Ishikawa (cell line): ENCODE results near the gene RASA3.

Experiments used
- CEBPB ChIP-seq: IDR thresholded peaks from 2 replicates; pipeline ENCODE4 v1.6.1; 2012
- CREB1 ChIP-seq: IDR thresholded peaks from 2 replicates; pipeline ENCODE4 v1.6.1; 2012; ENCODE audit warnings: low read depth
- EGR1 ChIP-seq: IDR thresholded peaks from 2 replicates; pipeline ENCODE4 v1.6.1; 2012
- EP300 ChIP-seq: IDR thresholded peaks from 2 replicates; pipeline ENCODE4 v1.6.1; 2012; ENCODE audit warnings: borderline replicate concordance
- FOXM1 ChIP-seq: IDR thresholded peaks from 2 replicates; pipeline ENCODE4 v1.6.1; 2012; ENCODE audit warnings: low read depth, borderline replicate concordance
- MAX ChIP-seq: IDR thresholded peaks from 2 replicates; pipeline ENCODE4 v1.6.1; 2012
- NFIC ChIP-seq: IDR thresholded peaks from 2 replicates; pipeline ENCODE4 v1.6.1; 2012
- RAD21 ChIP-seq: IDR thresholded peaks from 2 replicates; pipeline ENCODE4 v1.6.1; 2012; ENCODE audit warnings: low read depth
- REST ChIP-seq: IDR thresholded peaks from 2 replicates; pipeline ENCODE4 v1.6.1; 2012; ENCODE audit warnings: low read depth, mild to moderate bottlenecking
- TAF1 ChIP-seq: IDR thresholded peaks from 2 replicates; pipeline ENCODE4 v1.6.1; 2012; ENCODE audit warnings: low read depth, mild to moderate bottlenecking
- TCF12 ChIP-seq: IDR thresholded peaks from 2 replicates; pipeline ENCODE4 v1.6.1; 2012; ENCODE audit warnings: low read depth
- TEAD4 ChIP-seq: IDR thresholded peaks from 2 replicates; pipeline ENCODE4 v1.6.1; 2012
- YY1 ChIP-seq: IDR thresholded peaks from 2 replicates; pipeline ENCODE4 v1.6.1; 2012; ENCODE audit warnings: low read depth
- ZBTB7A ChIP-seq: IDR thresholded peaks from 2 replicates; pipeline ENCODE4 v1.6.1; 2012; ENCODE audit warnings: low read depth
- TF ChIP-seq, protein P1 (sequence below): IDR thresholded peaks from 2 replicates; pipeline ENCODE4 v1.6.1; 2012

RASA3 gene

DNA sequence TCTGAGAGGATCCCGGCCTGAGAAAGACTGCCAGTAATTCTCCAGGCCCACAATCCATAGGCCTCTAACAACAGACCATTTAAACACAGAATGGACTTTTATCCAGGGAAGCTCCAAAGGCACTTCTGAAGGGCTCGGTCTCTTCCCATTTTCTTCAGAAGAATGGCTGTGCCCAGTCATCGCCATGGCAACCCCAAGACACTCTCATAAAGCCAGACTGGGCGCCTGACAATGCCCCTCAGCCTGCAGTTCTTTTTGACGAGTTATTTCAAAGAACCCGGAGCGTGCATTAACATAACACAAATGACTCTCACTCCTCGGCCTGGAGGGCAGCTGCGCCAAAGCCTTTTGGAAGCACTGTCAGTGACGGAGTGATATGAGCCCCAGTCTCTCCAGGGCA lies 61.0 kb downstream of the RASA3 start:
- TF ChIP-seq, protein P1, sequence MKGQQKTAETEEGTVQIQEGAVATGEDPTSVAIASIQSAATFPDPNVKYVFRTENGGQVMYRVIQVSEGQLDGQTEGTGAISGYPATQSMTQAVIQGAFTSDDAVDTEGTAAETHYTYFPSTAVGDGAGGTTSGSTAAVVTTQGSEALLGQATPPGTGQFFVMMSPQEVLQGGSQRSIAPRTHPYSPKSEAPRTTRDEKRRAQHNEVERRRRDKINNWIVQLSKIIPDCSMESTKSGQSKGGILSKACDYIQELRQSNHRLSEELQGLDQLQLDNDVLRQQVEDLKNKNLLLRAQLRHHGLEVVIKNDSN = no peak
- TF ChIP-seq EP300 (no peak), REST (no peak), NFIC (no peak), TEAD4 (no peak), EGR1 (no peak), CREB1 (no peak), YY1 (no peak), TCF12 (no peak), FOXM1 (no peak), CEBPB (no peak), TAF1 (no peak), RAD21 (no peak), ZBTB7A (no peak), MAX (no peak)

DNA sequence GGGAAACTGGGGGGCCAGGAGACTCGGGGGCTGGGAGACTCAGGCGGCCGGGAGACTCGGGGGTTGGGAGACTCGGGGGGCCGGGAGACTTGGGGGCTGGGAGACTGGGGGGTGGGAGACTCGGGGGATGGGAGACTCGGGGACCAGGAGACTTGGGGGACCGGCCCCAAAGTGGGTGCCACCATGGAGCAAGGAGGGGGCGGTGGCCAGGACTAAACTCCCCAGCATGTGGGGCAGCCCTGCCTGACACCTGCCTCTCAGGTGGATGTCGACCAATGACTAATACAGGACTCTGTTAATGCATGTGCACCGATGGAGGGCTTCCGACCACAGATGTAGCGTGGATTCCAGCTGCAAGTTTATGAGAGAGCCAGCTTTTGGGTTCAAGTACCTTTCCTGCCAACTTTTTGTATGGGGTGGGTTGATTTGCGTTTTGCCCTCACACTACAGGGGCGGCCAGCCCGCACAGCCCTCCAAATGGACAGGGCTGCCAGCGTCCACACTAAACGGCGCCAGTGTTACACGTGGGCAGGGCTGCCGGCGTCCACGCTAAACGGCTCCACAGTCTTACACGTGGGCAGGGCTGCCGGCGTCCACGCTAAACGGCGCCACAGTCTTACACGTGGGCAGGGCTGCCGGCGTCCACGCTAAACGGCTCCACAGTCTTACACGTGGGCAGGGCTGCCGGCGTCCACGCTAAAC lies 62.2 kb downstream of the RASA3 start:
- no peak for TF ChIP-seq REST
- TF ChIP-seq EGR1 = no peak
- no peak for TF ChIP-seq TCF12
- no peak for TF ChIP-seq NFIC
- no peak for TF ChIP-seq ZBTB7A
- TF ChIP-seq, protein P1 = no peak
- TF ChIP-seq RAD21 = no peak
- TF ChIP-seq CEBPB = no peak
- no peak for TF ChIP-seq FOXM1
- no peak for TF ChIP-seq CREB1
- no peak for TF ChIP-seq YY1
- no peak for TF ChIP-seq TAF1
- no peak for TF ChIP-seq EP300
- TF ChIP-seq TEAD4 = no peak

DNA sequence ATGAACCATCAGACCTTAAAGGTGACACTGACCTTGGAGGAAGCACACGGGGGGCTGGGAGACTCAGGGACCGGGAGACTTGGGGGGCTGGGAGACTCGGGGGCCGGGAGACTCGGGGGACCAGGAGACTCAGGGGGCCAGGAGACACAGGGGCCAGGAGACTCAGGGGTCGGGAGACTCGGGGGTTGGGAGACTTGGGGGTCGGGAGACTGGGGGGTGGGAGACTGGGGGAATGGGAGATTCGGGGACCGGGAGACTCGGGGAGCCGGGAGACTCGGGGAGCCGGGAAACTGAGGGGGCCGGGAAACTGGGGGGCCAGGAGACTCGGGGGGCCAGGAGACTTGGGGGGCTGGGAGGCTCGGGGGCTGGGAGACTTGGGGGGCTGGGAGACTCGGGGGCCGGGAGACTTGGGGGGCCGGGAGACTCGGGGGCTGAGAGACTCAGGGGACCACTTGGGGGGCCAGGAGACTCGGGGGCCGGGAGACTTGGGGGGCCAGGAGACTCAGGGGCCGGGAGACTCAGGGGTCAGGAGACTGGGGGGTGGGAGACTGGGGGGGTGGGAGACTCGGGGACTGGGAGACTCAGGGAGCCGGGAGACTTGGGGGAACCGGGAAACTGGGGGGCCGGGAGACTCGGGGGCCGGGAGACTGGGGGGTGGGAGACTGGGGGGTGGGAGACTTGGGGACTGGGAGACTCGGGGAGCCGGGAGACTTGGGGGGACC lies 62.9 kb downstream of the RASA3 start:
- TF ChIP-seq EGR1 = no peak
- TF ChIP-seq NFIC = no peak
- no peak for TF ChIP-seq TAF1

DNA sequence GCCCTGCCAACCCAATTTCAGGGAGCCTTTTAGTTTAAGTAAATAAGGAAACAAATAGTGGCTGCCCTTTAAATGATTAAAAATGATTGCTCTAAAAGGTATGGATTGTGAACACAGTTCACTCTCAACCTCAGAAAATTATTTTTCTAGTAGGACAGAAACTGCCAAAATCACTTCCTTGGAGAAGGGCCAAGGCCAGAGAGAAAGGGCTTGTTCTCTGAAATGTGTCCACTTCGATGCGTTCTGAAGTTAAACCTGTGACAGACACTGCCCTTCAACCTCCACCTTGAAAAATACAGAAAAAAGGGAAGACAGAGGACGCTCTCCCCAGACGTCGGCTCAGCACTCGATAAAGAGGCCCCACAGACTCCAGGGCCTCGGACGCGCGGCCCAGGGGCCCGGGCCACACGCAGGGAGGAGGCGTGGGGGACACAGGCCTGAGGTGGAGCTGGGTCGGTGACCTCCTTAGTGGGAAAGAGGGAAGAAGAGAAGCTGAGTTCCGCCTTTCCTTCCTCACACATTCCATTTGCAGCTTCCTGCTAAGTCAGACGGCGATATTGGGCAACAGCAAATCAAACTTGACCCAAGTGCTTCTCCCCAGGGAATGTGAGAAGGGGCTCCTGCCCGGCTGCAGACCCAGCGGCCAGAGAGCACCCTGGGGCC lies 63.6 kb downstream of the RASA3 start:
- TF ChIP-seq REST = no peak
- TF ChIP-seq, protein P1 = no peak
